Measurements from ENCODE around the gene SLA2.

Gene SLA2

DNA sequence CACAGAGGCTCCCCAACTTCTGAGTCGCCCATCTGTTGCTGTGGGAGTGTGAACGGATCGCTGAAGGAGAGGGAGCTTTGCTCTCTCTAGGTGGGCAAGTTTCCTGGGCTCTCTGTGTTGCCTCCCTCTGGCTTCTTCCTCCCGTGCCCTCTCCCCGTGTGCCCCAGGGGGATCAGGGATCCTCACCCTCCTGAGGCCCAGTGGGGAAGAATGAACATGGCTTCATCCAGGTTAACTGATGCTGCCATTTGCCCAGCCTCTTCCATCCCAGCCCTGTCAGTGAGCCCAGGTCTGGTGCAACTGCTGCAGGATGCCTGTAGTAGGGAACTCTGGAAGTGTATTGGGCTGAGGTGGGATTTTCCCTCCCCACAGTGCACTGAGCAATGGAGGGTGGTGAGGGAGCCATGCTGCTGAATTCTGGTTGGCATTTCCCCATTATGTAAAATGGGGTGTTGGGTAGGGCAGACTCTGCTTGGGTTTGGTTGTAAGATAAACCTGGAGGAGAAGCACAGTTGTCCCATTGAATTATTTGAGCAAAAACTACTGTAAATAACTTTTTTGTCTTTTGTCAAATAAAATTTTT lies 52.6 kb downstream of the SLA2 start:
- no peak for TF ChIP-seq POLR2AphosphoS5 (IDR thresholded peaks at IDR 0.05; ENCODE audit: low read depth, low read length)

GRCh38 chr20:36591854-36592641 lies 53.9 kb downstream of the SLA2 start:
- TF ChIP-seq FOXP2 (optimal IDR thresholded peaks at IDR 0.05; ENCODE audit: borderline replicate concordance, extremely low read depth, extremely low read length, insufficient read depth) (no peak), REST (IDR thresholded peaks at IDR 0.05; ENCODE audit: insufficient read depth in 1 of 2, low read depth in 2 of 2, low read length in 2 of 2) (no peak)

DNA sequence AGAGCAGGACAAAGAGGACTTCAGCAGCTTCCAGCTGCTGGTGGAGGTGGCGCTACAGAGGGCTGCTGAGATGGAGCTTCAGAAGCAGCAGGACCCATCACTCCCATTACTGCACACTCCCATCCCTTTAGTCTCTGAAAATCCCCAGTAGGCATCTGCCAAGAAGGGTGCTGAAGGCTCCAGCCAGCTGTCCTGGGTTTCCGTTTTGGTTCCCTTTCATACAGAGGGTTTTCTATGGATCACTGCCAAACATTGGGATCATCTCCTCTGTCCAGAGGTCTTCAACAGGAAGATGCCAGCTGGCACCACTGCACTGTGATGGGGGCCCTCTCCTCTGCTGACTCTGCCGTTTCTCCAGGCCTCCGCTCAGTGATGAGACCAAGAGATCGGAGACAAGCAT lies 54.7 kb downstream of the SLA2 start:
- TF ChIP-seq POLR2AphosphoS5 (IDR thresholded peaks at IDR 0.05; ENCODE audit: low read depth, low read length) (no peak), TAF1 (IDR thresholded peaks at IDR 0.05; ENCODE audit: borderline replicate concordance, insufficient read depth, low read length) (no peak), FOXP2 (optimal IDR thresholded peaks at IDR 0.05; ENCODE audit: borderline replicate concordance, extremely low read depth, extremely low read length, insufficient read depth) (no peak), SIN3A (IDR thresholded peaks at IDR 0.05; ENCODE audit: borderline replicate concordance, insufficient read depth, low read length) (no peak), REST (IDR thresholded peaks at IDR 0.05; ENCODE audit: insufficient read depth in 1 of 2, low read depth in 2 of 2, low read length in 2 of 2) (no peak)

GRCh38 chr20:36587388-36588070 lies 58.5 kb downstream of the SLA2 start:
- TF ChIP-seq REST (IDR thresholded peaks at IDR 0.05; ENCODE audit: insufficient read depth in 1 of 2, low read depth in 2 of 2, low read length in 2 of 2) (no peak), SIN3A (IDR thresholded peaks at IDR 0.05; ENCODE audit: borderline replicate concordance, insufficient read depth, low read length) (no peak), POLR2AphosphoS5 (IDR thresholded peaks at IDR 0.05; ENCODE audit: low read depth, low read length) (no peak), TAF1 (IDR thresholded peaks at IDR 0.05; ENCODE audit: borderline replicate concordance, insufficient read depth, low read length) (no peak), FOXP2 (optimal IDR thresholded peaks at IDR 0.05; ENCODE audit: borderline replicate concordance, extremely low read depth, extremely low read length, insufficient read depth) (no peak)

DNA sequence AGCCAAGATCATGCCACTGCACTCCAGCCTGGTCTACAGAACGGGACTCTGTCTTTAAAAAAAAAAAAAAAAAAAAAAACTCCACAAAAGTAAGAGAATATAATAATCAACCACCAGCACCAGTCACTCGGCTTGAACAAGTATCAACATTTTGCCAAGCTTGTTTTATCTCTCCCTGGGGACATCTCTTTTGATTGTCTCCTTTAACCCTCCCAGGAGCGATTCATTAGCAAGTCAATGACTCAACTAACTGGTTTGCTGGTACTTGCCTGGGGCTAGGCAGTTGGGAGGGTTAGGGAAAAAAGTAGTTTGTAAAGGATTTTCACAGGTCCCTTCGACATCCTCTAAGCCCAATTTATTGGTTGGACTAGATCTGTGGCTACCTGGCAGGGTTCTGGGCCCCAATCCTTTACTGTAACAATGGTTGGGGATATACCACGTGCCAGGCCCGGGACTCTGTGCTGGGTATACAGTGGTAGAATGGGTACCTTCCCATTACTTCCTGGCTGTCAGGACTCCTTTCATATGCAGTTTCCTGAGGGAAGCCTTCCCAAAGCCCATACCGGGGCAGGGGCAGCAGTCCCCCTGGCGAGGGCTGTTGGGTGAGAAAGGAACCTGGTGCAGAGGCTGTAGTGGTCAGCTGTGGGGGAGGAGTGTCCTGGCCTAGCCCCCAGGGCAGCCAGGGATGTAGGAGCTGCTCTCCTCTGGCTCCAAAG lies 60.4 kb downstream of the SLA2 start:
- no peak for TF ChIP-seq REST (IDR thresholded peaks at IDR 0.05; ENCODE audit: insufficient read depth in 1 of 2, low read depth in 2 of 2, low read length in 2 of 2)
- TF ChIP-seq POLR2AphosphoS5 (IDR thresholded peaks at IDR 0.05; ENCODE audit: low read depth, low read length): peak; percentile 22; the same call in 1 of the 2 replicates
- TF ChIP-seq TAF1 (IDR thresholded peaks at IDR 0.05; ENCODE audit: borderline replicate concordance, insufficient read depth, low read length): 0 out of 2 replicates have a peak, but pooled peaks have one; percentile 18

Measured in PFSK-1 (cell line).